ENCODE measurements around the gene ATG4B.
"Not testable (repeated sequence)": the region's sequence is repeated elsewhere in the genome, so short reads cannot be mapped to it uniquely, and the experiment has no call there.

ATG4B gene

GRCh38 chr2:241639385-241639784 lies 1.9 kb downstream of the ATG4B start:
- no peak for DNase-seq (ENCODE audit: low read depth, low spot score)

- no peak for DNase-seq (ENCODE audit: low read depth, low spot score)
Observed at GRCh38 chr2:241640165-241640795, 2.8 kb downstream of the ATG4B start.

DNA sequence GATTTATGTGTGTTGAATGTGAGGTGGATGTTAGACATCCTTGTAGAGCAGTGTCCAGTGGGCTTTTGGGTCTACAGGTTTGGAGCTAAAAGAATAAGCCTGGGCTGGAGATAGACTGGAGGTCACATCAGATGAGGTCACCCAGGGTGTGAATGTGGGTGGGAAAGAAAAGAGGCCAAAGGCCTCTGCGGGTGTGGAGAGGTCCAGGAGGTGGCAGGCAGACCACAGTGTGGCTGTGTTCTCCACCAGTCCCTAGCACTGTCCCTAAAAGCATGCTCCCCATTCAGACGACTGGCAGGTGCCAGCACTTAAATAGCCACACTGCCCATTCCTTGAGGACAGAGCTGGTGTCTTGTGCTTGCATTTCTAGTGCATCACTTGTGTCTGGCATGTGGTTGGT lies 4.1 kb downstream of the ATG4B start:
- DNase-seq (ENCODE audit: low read depth, low spot score): no peak

- DNase-seq (ENCODE audit: low read depth, low spot score): no peak
Observed at GRCh38 chr2:241645056-241645914, 7.8 kb downstream of the ATG4B start.

- no peak for DNase-seq (ENCODE audit: low read depth, low spot score)
Observed at GRCh38 chr2:241645915-241646645, 8.6 kb downstream of the ATG4B start.

DNA sequence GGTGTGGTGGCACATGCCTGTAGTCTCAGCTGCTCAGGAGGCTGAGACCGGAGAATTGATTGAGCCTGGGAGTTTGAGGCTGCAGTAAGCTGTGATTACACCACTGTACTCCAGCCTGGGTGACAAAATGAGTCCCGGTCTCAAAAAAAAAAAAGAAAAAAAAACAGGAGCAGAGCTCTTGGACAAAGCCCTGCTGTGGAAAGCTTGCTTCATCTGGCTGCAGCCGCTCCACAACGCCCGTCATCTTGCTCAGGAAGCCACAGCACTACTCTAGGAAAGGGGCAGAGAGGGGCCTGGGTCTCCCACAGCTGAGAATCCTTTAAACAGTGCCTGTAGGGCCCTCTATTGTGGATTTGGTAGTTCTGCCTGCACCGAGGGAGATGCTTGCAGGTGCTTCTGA lies 11.0 kb downstream of the ATG4B start:
- no peak for DNase-seq (ENCODE audit: low read depth, low spot score)

GRCh38 chr2:241649404-241649803 lies 11.9 kb downstream of the ATG4B start:
- no peak for DNase-seq (ENCODE audit: low read depth, low spot score)

DNA sequence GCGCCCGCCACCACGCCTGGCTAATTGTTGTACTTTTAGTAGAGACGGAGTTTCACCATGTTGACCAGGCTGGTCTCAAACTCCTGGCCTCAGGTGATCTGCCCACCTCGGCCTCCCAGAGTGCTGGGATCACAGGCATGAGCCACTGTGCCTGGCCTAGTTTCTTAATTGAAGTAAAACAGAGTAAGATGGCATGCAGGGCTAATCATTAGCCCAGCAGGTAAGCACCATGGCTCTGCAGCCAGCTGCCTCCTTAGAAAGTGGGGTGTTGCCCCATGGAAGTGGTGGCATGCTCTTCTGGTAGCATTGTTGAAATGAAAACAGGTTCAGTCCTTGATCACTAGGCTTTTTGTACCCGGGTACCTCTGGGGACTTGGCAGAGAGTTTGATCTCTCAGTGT lies 12.4 kb downstream of the ATG4B start:
- DNase-seq (ENCODE audit: low read depth, low spot score): no peak

GRCh38 chr2:241652142-241652541 lies 14.6 kb downstream of the ATG4B start:
- DNase-seq (ENCODE audit: low read depth, low spot score): no peak

GRCh38 chr2:241652722-241653121 lies 15.2 kb downstream of the ATG4B start:
- DNase-seq (ENCODE audit: low read depth, low spot score): no peak

DNA sequence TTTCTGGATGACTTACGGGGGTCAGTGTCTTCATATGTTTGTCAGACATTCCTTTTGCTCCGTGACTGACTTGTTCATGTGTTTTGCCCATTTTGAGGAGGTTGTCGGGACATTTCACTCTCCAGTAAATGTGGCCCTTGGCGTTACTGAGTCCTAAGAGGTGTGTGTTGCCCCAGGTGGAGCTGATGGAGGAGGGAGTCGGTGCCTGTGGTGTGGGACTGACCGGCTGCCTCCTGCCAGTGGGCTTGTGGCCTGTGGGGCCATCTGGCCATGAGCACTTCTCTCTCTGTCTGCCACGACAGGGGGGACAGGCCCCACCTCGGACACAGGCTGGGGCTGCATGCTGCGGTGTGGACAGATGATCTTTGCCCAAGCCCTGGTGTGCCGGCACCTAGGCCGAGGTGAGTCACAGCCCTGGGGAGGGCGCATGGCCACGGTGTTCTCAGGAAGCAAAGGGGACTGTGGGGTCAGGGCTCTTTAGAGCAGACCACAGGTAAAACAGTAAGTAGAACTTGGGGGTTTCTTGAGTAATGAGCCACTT lies 15.8 kb downstream of the ATG4B start:
- no peak for DNase-seq (ENCODE audit: low read depth, low spot score)

DNA sequence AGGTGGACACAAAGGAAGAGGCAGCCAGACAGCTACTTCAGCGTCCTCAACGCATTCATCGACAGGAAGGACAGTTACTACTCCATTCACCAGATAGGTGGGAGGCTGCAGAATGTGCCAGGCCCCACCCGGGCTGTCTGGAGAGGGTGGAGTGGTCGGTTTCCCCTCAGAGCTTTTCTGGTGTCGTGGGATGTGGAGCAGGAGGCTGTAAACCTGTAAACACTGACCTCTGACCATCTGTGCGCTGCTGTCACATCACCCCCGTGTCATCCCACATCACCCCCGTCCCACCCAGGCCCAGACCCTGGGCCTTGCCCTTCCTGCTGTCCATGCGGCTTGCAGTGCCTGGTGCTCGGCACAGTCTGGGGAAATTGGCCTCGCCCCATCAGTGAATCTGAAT lies 17.1 kb downstream of the ATG4B start:
- DNase-seq (ENCODE audit: low read depth, low spot score): no peak

DNA sequence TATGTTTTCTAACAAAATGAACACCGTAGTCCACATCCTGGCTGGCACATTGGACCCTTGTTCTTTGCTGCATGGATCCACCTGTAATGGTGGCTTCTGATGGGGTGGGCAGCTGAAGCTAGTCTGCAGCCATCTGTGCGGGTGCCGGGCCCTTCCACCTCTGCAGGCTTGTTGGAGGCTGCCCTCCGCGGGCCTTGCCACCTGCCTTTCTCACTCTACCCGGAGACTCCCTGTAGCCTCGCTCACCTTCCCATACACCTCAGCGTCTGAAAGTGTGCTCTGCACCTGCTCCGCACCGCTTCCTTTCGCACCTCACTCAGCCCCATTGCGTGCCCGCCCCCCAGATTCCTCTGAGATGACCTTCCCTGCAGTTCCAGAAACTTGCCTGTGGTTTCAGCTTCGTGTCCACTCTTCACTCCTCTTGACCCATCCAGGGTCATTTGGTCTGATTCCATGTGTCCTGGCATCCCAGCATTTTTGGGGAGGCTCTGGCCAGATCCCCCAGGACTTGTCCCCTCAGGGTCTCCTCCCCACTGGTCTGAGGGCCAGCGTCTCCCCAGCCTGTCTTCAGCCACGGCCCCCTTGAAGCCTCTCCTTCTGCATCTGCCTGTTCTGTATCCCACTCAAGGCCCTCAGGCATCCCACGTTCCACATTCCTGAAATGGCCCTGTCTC lies 18.2 kb downstream of the ATG4B start:
- no peak for DNase-seq (ENCODE audit: low read depth, low spot score)

- DNase-seq (ENCODE audit: low read depth, low spot score): no peak
Observed at GRCh38 chr2:241656190-241656741, 18.8 kb downstream of the ATG4B start.

- DNase-seq (ENCODE audit: low read depth, low spot score): no peak
Observed at GRCh38 chr2:241657786-241658254, 20.3 kb downstream of the ATG4B start.

- no peak for DNase-seq (ENCODE audit: low read depth, low spot score)
Observed at GRCh38 chr2:241658296-241658695, 20.8 kb downstream of the ATG4B start.

GRCh38 chr2:241659150-241659739 lies 21.8 kb downstream of the ATG4B start:
- no peak for DNase-seq (ENCODE audit: low read depth, low spot score)

DNA sequence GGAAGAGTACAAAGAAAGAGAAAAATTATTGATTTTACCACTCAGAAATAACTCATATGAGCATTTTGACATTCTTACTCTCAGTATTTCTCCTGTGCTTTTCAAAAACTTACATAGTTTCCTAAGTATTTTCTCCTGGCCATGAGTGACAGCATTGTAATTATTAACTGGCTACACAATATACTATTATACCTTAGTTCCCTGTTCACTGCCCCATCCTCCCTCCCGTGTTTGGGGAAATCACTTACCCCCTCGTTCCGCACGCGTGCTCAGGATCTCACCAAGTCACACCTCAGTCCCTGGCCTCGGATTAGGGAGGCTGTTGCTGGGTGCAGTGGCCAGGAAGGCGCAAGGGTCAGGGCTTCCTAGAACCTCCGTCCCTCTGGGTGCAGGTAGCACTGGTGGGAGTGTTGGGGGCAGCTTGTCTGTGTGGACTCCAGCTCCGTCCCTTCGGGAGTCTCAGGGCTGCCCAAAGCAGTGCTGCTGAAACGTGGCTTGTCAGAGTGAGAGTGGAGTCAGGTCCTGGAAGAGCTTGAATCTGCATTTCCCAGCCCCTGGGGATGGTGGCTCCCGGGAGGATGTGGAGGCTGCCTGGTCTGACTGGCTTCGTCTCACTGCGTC lies 23.2 kb downstream of the ATG4B start:
- DNase-seq (ENCODE audit: low read depth, low spot score): no peak

DNA sequence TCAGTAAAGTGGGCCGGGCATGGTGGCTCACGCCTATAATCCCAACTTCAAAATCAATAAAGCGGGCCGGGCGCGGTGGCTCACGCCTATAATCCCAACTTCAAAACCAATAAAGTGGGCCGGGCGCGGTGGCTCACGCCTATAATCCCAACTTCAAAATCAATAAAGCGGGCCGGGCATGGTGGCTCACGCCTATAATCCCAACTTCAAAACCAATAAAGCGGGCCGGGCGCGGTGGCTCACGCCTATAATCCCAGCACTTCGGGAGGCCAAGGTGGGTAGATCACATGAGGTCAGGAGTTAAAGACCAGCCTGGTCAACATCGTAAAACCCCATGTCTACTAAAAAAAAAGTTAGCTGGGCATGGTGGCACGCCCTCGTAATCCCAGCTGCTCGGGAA lies 25.2 kb downstream of the ATG4B start:
- DNase-seq (ENCODE audit: low read depth, low spot score): not testable (repeated sequence)

DNA sequence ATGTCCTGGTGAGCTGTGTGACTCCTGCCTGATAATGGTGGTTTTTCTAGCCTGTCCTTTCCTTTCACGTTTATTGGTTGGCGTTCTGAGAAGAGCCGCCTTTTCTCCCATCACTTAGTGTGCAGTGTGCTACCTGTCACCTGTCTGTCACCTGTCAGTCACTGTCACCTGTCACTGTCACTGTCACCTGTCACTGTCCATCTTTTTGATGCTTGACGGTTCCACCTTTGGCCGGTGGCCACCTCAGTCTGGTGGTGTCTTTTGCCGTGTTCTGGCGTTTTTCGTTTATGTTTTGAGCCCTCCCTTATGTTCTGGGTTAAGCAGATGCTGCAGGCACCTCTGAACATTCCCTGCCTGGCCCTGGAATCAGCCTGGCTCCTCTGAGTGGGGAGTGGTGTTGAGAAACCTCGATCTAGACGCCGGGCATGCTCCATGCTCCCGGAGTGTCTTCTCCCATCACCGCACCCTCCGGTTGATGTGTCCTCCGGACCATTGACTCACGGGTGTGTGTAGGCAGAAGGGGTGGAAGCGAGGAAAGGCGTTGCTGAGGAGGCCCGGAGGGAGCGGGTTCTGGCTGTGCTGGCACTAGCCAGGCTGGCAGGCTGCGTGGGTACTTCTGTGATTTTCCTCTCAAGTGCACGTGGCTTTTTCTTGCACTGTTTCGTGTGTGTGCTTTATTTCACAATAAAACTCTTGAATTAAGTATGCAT lies 28.4 kb downstream of the ATG4B start:
- no peak for DNase-seq (ENCODE audit: low read depth, low spot score)

Data from iPS DF 19.7 (cell line).